ENCODE results near the gene LRP5. TPM values are rescaled to one million over a fixed set of nuclear protein-coding genes. Genes with fewer than 3 reads are reported as not detected.
"Not testable (repeated sequence)": the region's sequence is repeated elsewhere in the genome, so short reads cannot be mapped to it uniquely, and the experiment has no call there.

The LRP5 gene
- total RNA-seq, 1 experiment from 2014 or later, result 32.8 TPM

- H3K4me1 Mint-ChIP-seq (ENCODE audit: insufficient read depth, unreplicated experiment), result peaks cover 45% of the 10 kb centered on the region
- no TSS peak for BruUV-seq (replicated peaks)
- POLR2A ChIA-PET, result interaction anchor here (0.7 kb wide), 1 partner anchor 10 kb away, joined by 3 read pairs; no protein-coding TSS in a partner anchor
- no peaks in the 10 kb centered on the region for H3K27me3 Mint-ChIP-seq (ENCODE audit: insufficient read depth, unreplicated experiment)
- no peaks in the 10 kb centered on the region for H3K9me3 Mint-ChIP-seq (ENCODE audit: unreplicated experiment)
- H3K4me3 Mint-ChIP-seq (ENCODE audit: unreplicated experiment), result no peak overlapping the region
- CTCF ChIA-PET, result interaction anchor here (0.6 to 2.2 kb wide), 2 partner anchors 35 to 42 kb away, joined by 3 to 7 read pairs; no protein-coding TSS in a partner anchor
- no peak for DNase-seq (ENCODE audit: unreplicated experiment)
- H3K27ac Mint-ChIP-seq (ENCODE audit: low read depth, unreplicated experiment), result peak overlapping the region; percentile 68
- H3K36me3 Mint-ChIP-seq (ENCODE audit: insufficient read depth, unreplicated experiment), result peaks cover 11% of the 10 kb centered on the region
- no peak for TF ChIP-seq CTCF (IDR thresholded peaks at IDR 0.05; ENCODE audit: unreplicated experiment)
- intact Hi-C loops (cut with micrococcal nuclease), result no loop called here
These were observed 29.4 kb downstream of the LRP5 start for GRCh38 chr11:68341557-68342458.

- intact Hi-C loops (cut with micrococcal nuclease), result no loop called here
- no peak for TF ChIP-seq CTCF (IDR thresholded peaks at IDR 0.05; ENCODE audit: unreplicated experiment)
- DNase-seq (ENCODE audit: unreplicated experiment), result no peak
- Mint-ChIP-seq H3K4me3 (ENCODE audit: unreplicated experiment) (no peak overlapping the region), H3K36me3 (ENCODE audit: insufficient read depth, unreplicated experiment) (peaks cover 11% of the 10 kb centered on the region), H3K4me1 (ENCODE audit: insufficient read depth, unreplicated experiment) (peaks cover 40% of the 10 kb centered on the region), H3K9me3 (ENCODE audit: unreplicated experiment) (no peaks in the 10 kb centered on the region), H3K27me3 (ENCODE audit: insufficient read depth, unreplicated experiment) (no peaks in the 10 kb centered on the region), H3K27ac (ENCODE audit: low read depth, unreplicated experiment) (peak overlapping the region; percentile 68)
- CTCF ChIA-PET, result interaction anchor here (0.6 to 2.2 kb wide), 4 partner anchors 36 to 59 kb away, joined by 3 to 7 read pairs (median 3); no protein-coding TSS in a partner anchor
- no TSS peak for BruUV-seq (replicated peaks)
- POLR2A ChIA-PET, result interaction anchor here (0.7 to 2.0 kb wide), 2 partner anchors 11 to 27 kb away, joined by 3 to 7 read pairs; no protein-coding TSS in a partner anchor
These were observed 30.2 kb downstream of the LRP5 start for GRCh38 chr11:68342459-68343158.

GRCh38 chr11:68343761-68344256, 31.4 kb downstream of the LRP5 start:
- ChIA-PET CTCF (interaction anchor here (2.2 kb wide), 1 partner anchor 40 kb away, joined by 7 read pairs; no protein-coding TSS in a partner anchor), POLR2A (interaction anchor here (0.9 to 2.0 kb wide), 2 partner anchors 9 to 28 kb away, joined by 3 to 7 read pairs; no protein-coding TSS in a partner anchor)
- TF ChIP-seq CTCF (IDR thresholded peaks at IDR 0.05; ENCODE audit: unreplicated experiment), result no peak
- intact Hi-C loops (cut with micrococcal nuclease), result no loop called here
- Mint-ChIP-seq H3K36me3 (ENCODE audit: insufficient read depth, unreplicated experiment) (peaks cover 18% of the 10 kb centered on the region), H3K27me3 (ENCODE audit: insufficient read depth, unreplicated experiment) (no peaks in the 10 kb centered on the region), H3K9me3 (ENCODE audit: unreplicated experiment) (no peaks in the 10 kb centered on the region), H3K4me3 (ENCODE audit: unreplicated experiment) (no peak overlapping the region), H3K4me1 (ENCODE audit: insufficient read depth, unreplicated experiment) (peaks cover 29% of the 10 kb centered on the region), H3K27ac (ENCODE audit: low read depth, unreplicated experiment) (no peak overlapping the region)
- BruUV-seq (replicated peaks), result no TSS peak
- no peak for DNase-seq (ENCODE audit: unreplicated experiment)

- intact Hi-C loops (cut with micrococcal nuclease); H3K9me3 Mint-ChIP-seq (ENCODE audit: unreplicated experiment); H3K27ac Mint-ChIP-seq (ENCODE audit: low read depth, unreplicated experiment); H3K27me3 Mint-ChIP-seq (ENCODE audit: insufficient read depth, unreplicated experiment); DNase-seq (ENCODE audit: unreplicated experiment); POLR2A ChIA-PET; BruUV-seq (replicated peaks); H3K4me3 Mint-ChIP-seq (ENCODE audit: unreplicated experiment): not testable (repeated sequence)
- CTCF ChIA-PET, result interaction anchor here (0.9 kb wide), 1 partner anchor 47 kb away, joined by 3 read pairs; no protein-coding TSS in a partner anchor
- Mint-ChIP-seq H3K4me1 (ENCODE audit: insufficient read depth, unreplicated experiment) (peaks cover 29% of the 10 kb centered on the region), H3K36me3 (ENCODE audit: insufficient read depth, unreplicated experiment) (peaks cover 18% of the 10 kb centered on the region)
These were observed 32.4 kb downstream of the LRP5 start for GRCh38 chr11:68344821-68345220.

All from MCF 10A (cell line).